22Rv1 (cell line): ENCODE data around the gene DENND10.
"Not testable (repeated sequence)": the region's sequence is repeated elsewhere in the genome, so short reads cannot be mapped to it uniquely, and the experiment has no call there.

Source experiments
- H3K27ac ChIP-seq: fragments of 450-650 bp; 2 replicates; pipeline ENCODE4 v1.5.1; 2017
- ZFX ChIP-seq: fragments of 450-650 bp; IDR thresholded peaks from 2 replicates; pipeline ENCODE4 v1.6.1; 2017; ENCODE audit warnings: antibody characterized with exemption, borderline replicate concordance
- TF ChIP-seq, protein P1 (sequence below): fragments of 450-650 bp; IDR thresholded peaks from 2 replicates; pipeline ENCODE4 v1.5.1; 2017; ENCODE audit warnings: mild to moderate bottlenecking

DENND10 gene

GRCh38 chr10:119178372-119179119 lies 74.6 kb downstream of the DENND10 start, which contains the start of gene PRDX3:
Gene PRDX3, minus strand, starts transcription at chr10:119178812. Its CDS starts 22 bp downstream, at chr10:119178790.
- TF ChIP-seq, protein P1, sequence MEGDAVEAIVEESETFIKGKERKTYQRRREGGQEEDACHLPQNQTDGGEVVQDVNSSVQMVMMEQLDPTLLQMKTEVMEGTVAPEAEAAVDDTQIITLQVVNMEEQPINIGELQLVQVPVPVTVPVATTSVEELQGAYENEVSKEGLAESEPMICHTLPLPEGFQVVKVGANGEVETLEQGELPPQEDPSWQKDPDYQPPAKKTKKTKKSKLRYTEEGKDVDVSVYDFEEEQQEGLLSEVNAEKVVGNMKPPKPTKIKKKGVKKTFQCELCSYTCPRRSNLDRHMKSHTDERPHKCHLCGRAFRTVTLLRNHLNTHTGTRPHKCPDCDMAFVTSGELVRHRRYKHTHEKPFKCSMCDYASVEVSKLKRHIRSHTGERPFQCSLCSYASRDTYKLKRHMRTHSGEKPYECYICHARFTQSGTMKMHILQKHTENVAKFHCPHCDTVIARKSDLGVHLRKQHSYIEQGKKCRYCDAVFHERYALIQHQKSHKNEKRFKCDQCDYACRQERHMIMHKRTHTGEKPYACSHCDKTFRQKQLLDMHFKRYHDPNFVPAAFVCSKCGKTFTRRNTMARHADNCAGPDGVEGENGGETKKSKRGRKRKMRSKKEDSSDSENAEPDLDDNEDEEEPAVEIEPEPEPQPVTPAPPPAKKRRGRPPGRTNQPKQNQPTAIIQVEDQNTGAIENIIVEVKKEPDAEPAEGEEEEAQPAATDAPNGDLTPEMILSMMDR, result peak; percentile 20
- no peak for TF ChIP-seq ZFX
- peak within 1 kb of the TSS; percentile 74 for H3K27ac ChIP-seq

- H3K27ac ChIP-seq, result not testable (repeated sequence)
These were observed 77.0 kb downstream of the DENND10 start for GRCh38 chr10:119180850-119181400.

GRCh38 chr10:119183664-119184412 lies 79.9 kb downstream of the DENND10 start:
- TF ChIP-seq, protein P1, result no peak
- TF ChIP-seq ZFX, result no peak
- no peak overlapping the region for H3K27ac ChIP-seq
